ENCODE measurements around the gene CFB.

CFB gene

GRCh38 chr6:31911826-31912585, 33.9 kb upstream of the CFB start:
- Histone ChIP-seq H3K27me3 (ENCODE audit: insufficient read depth, poor library complexity, severe bottlenecking) (no peaks in the 10 kb centered on the region), H3K27ac (replicated peaks) (no peak overlapping the region), H3K4me3 (replicated peaks; ENCODE audit: insufficient read depth, low read length) (no peak overlapping the region)
- TF ChIP-seq GABPA (IDR thresholded peaks at IDR 0.05; ENCODE audit: low read depth) (no peak), CTCF (IDR thresholded peaks at IDR 0.05; ENCODE audit: insufficient read depth, low read length) (no peak), REST (IDR thresholded peaks at IDR 0.05; ENCODE audit: insufficient replicate concordance, low read depth) (no peak), SPI1 (IDR thresholded peaks at IDR 0.05; ENCODE audit: borderline replicate concordance, low read depth) (no peak), POLR2AphosphoS5 (IDR thresholded peaks at IDR 0.05; ENCODE audit: low read depth) (no peak)
- DNase-seq (ENCODE audit: low read depth in 1 of 2, low spot score in 1 of 2) = no peak

- no peak for DNase-seq (ENCODE audit: low read depth in 1 of 2, low spot score in 1 of 2)
- Histone ChIP-seq H3K4me3 (replicated peaks; ENCODE audit: insufficient read depth, low read length) (no peak overlapping the region), H3K27ac (replicated peaks) (no peak overlapping the region), H3K27me3 (ENCODE audit: insufficient read depth, poor library complexity, severe bottlenecking) (no peaks in the 10 kb centered on the region)
- TF ChIP-seq SPI1 (IDR thresholded peaks at IDR 0.05; ENCODE audit: borderline replicate concordance, low read depth) (no peak), GABPA (IDR thresholded peaks at IDR 0.05; ENCODE audit: low read depth) (no peak), CTCF (IDR thresholded peaks at IDR 0.05; ENCODE audit: insufficient read depth, low read length) (no peak), POLR2AphosphoS5 (IDR thresholded peaks at IDR 0.05; ENCODE audit: low read depth) (no peak), REST (IDR thresholded peaks at IDR 0.05; ENCODE audit: insufficient replicate concordance, low read depth) (no peak)
Observed at GRCh38 chr6:31915351-31915750, 30.5 kb upstream of the CFB start.

- TF ChIP-seq POLR2AphosphoS5 (IDR thresholded peaks at IDR 0.05; ENCODE audit: low read depth) = no peak
- TF ChIP-seq REST (IDR thresholded peaks at IDR 0.05; ENCODE audit: insufficient replicate concordance, low read depth) = no peak
- no peak for TF ChIP-seq GABPA (IDR thresholded peaks at IDR 0.05; ENCODE audit: low read depth)
- no peak for TF ChIP-seq SPI1 (IDR thresholded peaks at IDR 0.05; ENCODE audit: borderline replicate concordance, low read depth)
- no peak for TF ChIP-seq CTCF (IDR thresholded peaks at IDR 0.05; ENCODE audit: insufficient read depth, low read length)
- Histone ChIP-seq H3K27me3 (ENCODE audit: insufficient read depth, poor library complexity, severe bottlenecking) (no peaks in the 10 kb centered on the region), H3K27ac (replicated peaks) (no peak overlapping the region), H3K4me3 (replicated peaks; ENCODE audit: insufficient read depth, low read length) (no peak overlapping the region)
- no peak for DNase-seq (ENCODE audit: low read depth in 1 of 2, low spot score in 1 of 2)
Observed at GRCh38 chr6:31915756-31916155, 30.1 kb upstream of the CFB start.

All from HL-60 (cell line).